GM18858 (cell line): ENCODE measurements around the gene NRSN2.
"Not testable (repeated sequence)": the region's sequence is repeated elsewhere in the genome, so short reads cannot be mapped to it uniquely, and the experiment has no call there.

ENCODE experiments used
- ATAC-seq: cut with Tn5 transposase; IDR thresholded peaks from one replicate; pipeline ENCODE4 v1.9.1; 2021; ENCODE audit not compliant: unreplicated experiment

The NRSN2 gene

GRCh38 chr20:325045-325888 is 21.6 kb upstream of the NRSN2 start, which contains the start of gene SOX12:
TSS of gene SOX12 (plus strand) at chr20:325552. CDS start at chr20:325925, 373 bp downstream.
- peak; percentile 58 for ATAC-seq

- no peak for ATAC-seq
Measured at GRCh38 chr20:325889-326644, 20.8 kb upstream of the NRSN2 start.

GRCh38 chr20:326645-327185 is 20.2 kb upstream of the NRSN2 start:
- ATAC-seq: no peak

GRCh38 chr20:327186-328026 is 19.5 kb upstream of the NRSN2 start:
- ATAC-seq: no peak

- ATAC-seq: no peak
Measured at GRCh38 chr20:328027-328974, 18.6 kb upstream of the NRSN2 start.

- no peak for ATAC-seq
Measured at GRCh38 chr20:328975-329695, 17.8 kb upstream of the NRSN2 start.

- ATAC-seq: no peak
Measured at GRCh38 chr20:329851-330232, 17.1 kb upstream of the NRSN2 start.

- peak; percentile 32 for ATAC-seq
Measured at GRCh38 chr20:330233-331149, 16.4 kb upstream of the NRSN2 start.

- ATAC-seq: no peak
Measured at GRCh38 chr20:334578-334977, 12.3 kb upstream of the NRSN2 start.

- not testable (repeated sequence) for ATAC-seq
Measured at GRCh38 chr20:336040-336439, 10.9 kb upstream of the NRSN2 start.

GRCh38 chr20:341682-342081 is 5.2 kb upstream of the NRSN2 start:
- no peak for ATAC-seq

- ATAC-seq: no peak
Measured at GRCh38 chr20:343107-343506, 3.8 kb upstream of the NRSN2 start.

- ATAC-seq: no peak
Measured at GRCh38 chr20:346033-346639, 775 bp upstream of the NRSN2 start.

- ATAC-seq: no peak
Measured at GRCh38 chr20:347317-347639, 367 bp downstream of the NRSN2 start.

- peak; percentile 65 for ATAC-seq
Measured at GRCh38 chr20:347640-348484, 951 bp downstream of the NRSN2 start.

GRCh38 chr20:348972-349841 is 2.3 kb downstream of the NRSN2 start:
- no peak for ATAC-seq
